Fibroblast of lung (primary cell): ENCODE data around the gene CD164L2. TPM values are rescaled to one million over a fixed set of nuclear protein-coding genes. Genes with fewer than 3 reads are reported as not detected.

Experiments used
- DNase-seq, 2 donors: peaks; one replicate each; pipeline versions ENCODE4 v3.0.0 to v3.0.0-alpha.2; 2010; ENCODE audit warnings: low read depth in 2 of 2
- H2AFZ ChIP-seq: 2 replicates; pipeline ENCODE4 v1.5.1; 2012; ENCODE audit warnings: low read length, control low read depth, inconsistent platforms
- H3K27ac ChIP-seq: 2 replicates; pipeline ENCODE4 v1.5.1; 2011; ENCODE audit warnings: low read length, control low read depth; ENCODE audit not compliant: insufficient read depth
- H3K27me3 ChIP-seq: 2 replicates; pipeline ENCODE4 v1.5.1; 2011; ENCODE audit warnings: mild to moderate bottlenecking, low read length; ENCODE audit not compliant: control insufficient read depth, insufficient read depth
- H3K36me3 ChIP-seq: 2 replicates; pipeline ENCODE4 v1.5.1; 2011; ENCODE audit warnings: low read length; ENCODE audit not compliant: control insufficient read depth, insufficient read depth
- H3K4me1 ChIP-seq: 2 replicates; pipeline ENCODE4 v1.5.1; 2011; ENCODE audit warnings: low read length; ENCODE audit not compliant: control insufficient read depth, insufficient read depth; ENCODE audit errors: extremely low read depth
- H3K4me2 ChIP-seq: 2 replicates; pipeline ENCODE4 v1.5.1; 2011; ENCODE audit warnings: low read length, control low read depth; ENCODE audit not compliant: insufficient read depth; ENCODE audit errors: extremely low read depth
- H3K4me3 ChIP-seq, 4 experiments: fragments of 200-600 bp in 1 of 4; sonication (generic) in 1 of 4; replicated peaks in 1 of 4; 2 replicates each; pipeline ENCODE4 v1.5.1; 2011 to 2016; ENCODE audit warnings: low read length in 4 of 4, low read depth in 3 of 4, mild to moderate bottlenecking in 3 of 4, control low read depth in 2 of 4, inconsistent platforms in 1 of 4, mixed read lengths in 1 of 4; ENCODE audit not compliant: insufficient read depth in 1 of 4; ENCODE audit errors: control extremely low read depth in 1 of 4
- H3K79me2 ChIP-seq: 2 replicates; pipeline ENCODE4 v1.5.1; 2012; ENCODE audit warnings: mild to moderate bottlenecking, low read length, inconsistent platforms; ENCODE audit not compliant: control insufficient read depth, insufficient read depth
- H3K9ac ChIP-seq: 2 replicates; pipeline ENCODE4 v1.5.1; 2011; ENCODE audit warnings: mild to moderate bottlenecking, low read length, control low read depth; ENCODE audit not compliant: insufficient read depth
- H3K9me3 ChIP-seq: 2 replicates; pipeline ENCODE4 v1.5.1; 2012; ENCODE audit warnings: low read depth, low read length; ENCODE audit not compliant: control insufficient read depth, insufficient read depth
- H4K20me1 ChIP-seq: 2 replicates; pipeline ENCODE4 v1.5.1; 2011; ENCODE audit warnings: low read length; ENCODE audit not compliant: control insufficient read depth, insufficient read depth; ENCODE audit errors: extremely low read depth
- CTCF ChIP-seq, 2 donors: IDR thresholded peaks in 1 of 2; conservative IDR thresholded peaks in 1 of 2; 1 replicate in 1 of 2; 2 replicates in 1 of 2; pipeline ENCODE4 v1.5.1; 2011 to 2012; ENCODE audit warnings: low read length in 2 of 2, control low read depth in 1 of 2, inconsistent platforms in 1 of 2, low read depth in 1 of 2, mild to moderate bottlenecking in 1 of 2
- EZH2 ChIP-seq: IDR thresholded peaks from 2 replicates; pipeline ENCODE4 v1.5.1; 2012; ENCODE audit warnings: low read length, control low read depth, mild to moderate bottlenecking; ENCODE audit errors: missing control alignments
- polyA plus RNA-seq, 2 donors: library from polyadenylated mRNA; depleted of rRNA in 1 of 2; stranded (reverse) in 1 of 2; unstranded in 1 of 2; fragments of >200 nt; gene quantifications; 2 replicates each; pipeline ENCODE4 v1.2.1, GENCODE V29; 2011 to 2012; ENCODE audit warnings: missing spikeins in 1 of 2
- total RNA-seq: library from RNA; depleted of rRNA; stranded (reverse); fragments of >200 nt; gene quantifications from 2 replicates; pipeline ENCODE4 v1.2.1, GENCODE V29; 2014

CD164L2 gene
- total and polyA plus RNA-seq, 2 donors (not counting 1 experiment from before 2014, with no cell fraction given), result not detected

- H3K27ac ChIP-seq, result peak overlapping the region; percentile 61
These were observed 20.8 kb upstream of the CD164L2 start for GRCh38 chr1:27403931-27404330.

DNA sequence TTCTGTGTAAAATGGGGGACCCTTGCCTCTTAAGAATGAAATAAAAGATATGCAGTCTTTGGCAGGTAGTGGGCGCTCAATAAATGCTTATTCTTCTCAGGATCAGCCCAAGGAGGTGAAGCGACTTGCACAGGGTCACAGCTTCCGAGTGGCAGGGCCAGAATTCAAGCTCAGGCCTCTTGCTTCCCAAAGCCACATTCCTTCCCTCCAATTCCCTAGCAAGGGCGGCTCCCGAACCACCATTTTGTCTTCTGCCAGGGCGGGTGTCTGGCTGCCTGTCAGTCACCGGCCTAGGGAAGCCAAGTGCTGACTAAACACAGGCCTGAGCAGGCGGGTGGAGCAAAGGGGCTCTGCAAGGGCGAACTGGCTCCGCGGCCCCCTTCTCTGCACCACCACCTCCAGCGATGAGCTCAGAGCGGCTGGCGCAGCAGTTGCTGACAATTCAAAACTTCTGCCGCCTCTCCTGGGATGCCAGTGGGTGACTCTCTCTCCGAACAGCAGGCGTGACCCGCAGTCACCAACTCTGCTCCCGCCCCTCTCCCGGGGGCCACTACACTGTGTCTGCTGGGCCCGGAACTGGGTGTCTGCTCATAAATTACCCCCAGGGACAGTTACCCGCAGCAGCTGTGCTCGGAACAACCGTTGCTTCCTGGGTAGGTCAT lies 20.1 kb upstream of the CD164L2 start:
- no peak overlapping the region for H3K4me3 ChIP-seq
- no peak overlapping the region for H2AFZ ChIP-seq
- peak; percentile 48 to 83 for DNase-seq
- H3K27me3 ChIP-seq, result no peaks in the 10 kb centered on the region
- H4K20me1 ChIP-seq, result no peaks in the 10 kb centered on the region
- no peak overlapping the region for H3K9ac ChIP-seq
- peaks cover 31% of the 10 kb centered on the region for H3K4me1 ChIP-seq
- no peaks in the 10 kb centered on the region for H3K79me2 ChIP-seq
- H3K27ac ChIP-seq, result peak overlapping the region; percentile 61
- peak; percentile 21 to 39 for TF ChIP-seq CTCF (conservative IDR thresholded peaks at IDR 0.05 in 1 of 2, IDR thresholded peaks at IDR 0.05 in 1 of 2; ENCODE audit: low read depth in 1 of 2, low read length in 2 of 2)
- TF ChIP-seq EZH2, result no peak
- peak overlapping the region; percentile 18 for H3K4me2 ChIP-seq
- H3K9me3 ChIP-seq, result no peaks in the 10 kb centered on the region
- H3K36me3 ChIP-seq, result peaks cover 7% of the 10 kb centered on the region

More at GRCh38 chr1:27403931-27404330, 20.8 kb upstream of the CD164L2 start:
- Histone ChIP-seq H3K27me3 (no peaks in the 10 kb centered on the region), H3K4me1 (peaks cover 31% of the 10 kb centered on the region), H3K4me3 (no peak overlapping the region), H3K9me3 (no peaks in the 10 kb centered on the region), H2AFZ (no peak overlapping the region), H3K79me2 (no peaks in the 10 kb centered on the region), H4K20me1 (no peaks in the 10 kb centered on the region), H3K9ac (no peak overlapping the region), H3K4me2 (peak overlapping the region; percentile 18), H3K36me3 (peaks cover 9% of the 10 kb centered on the region)
- DNase-seq, result no peak
- TF ChIP-seq EZH2, result no peak
- no peak for TF ChIP-seq CTCF (conservative IDR thresholded peaks at IDR 0.05 in 1 of 2, IDR thresholded peaks at IDR 0.05 in 1 of 2; ENCODE audit: low read depth in 1 of 2, low read length in 2 of 2)

GRCh38 chr1:27402349-27402754 lies 19.2 kb upstream of the CD164L2 start:
- H3K27ac ChIP-seq, result no peak overlapping the region
- H3K4me1 ChIP-seq, result peaks cover 31% of the 10 kb centered on the region
- no peak overlapping the region for H3K4me3 ChIP-seq
- H3K79me2 ChIP-seq, result no peaks in the 10 kb centered on the region
- H3K4me2 ChIP-seq, result no peak overlapping the region
- no peak overlapping the region for H2AFZ ChIP-seq
- H3K9ac ChIP-seq, result no peak overlapping the region
- H3K36me3 ChIP-seq, result peaks cover 4% of the 10 kb centered on the region
- H3K9me3 ChIP-seq, result no peaks in the 10 kb centered on the region
- no peaks in the 10 kb centered on the region for H4K20me1 ChIP-seq
- no peaks in the 10 kb centered on the region for H3K27me3 ChIP-seq
- peak; percentile 61 to 66 for DNase-seq
- TF ChIP-seq CTCF (conservative IDR thresholded peaks at IDR 0.05 in 1 of 2, IDR thresholded peaks at IDR 0.05 in 1 of 2; ENCODE audit: low read depth in 1 of 2, low read length in 2 of 2) (peak; percentile 49 to 54), EZH2 (no peak)
